ENCODE measurements around the gene KIAA0232.
"Not testable (repeated sequence)": the region's sequence is repeated elsewhere in the genome, so short reads cannot be mapped to it uniquely, and the experiment has no call there.

Gene KIAA0232

DNA sequence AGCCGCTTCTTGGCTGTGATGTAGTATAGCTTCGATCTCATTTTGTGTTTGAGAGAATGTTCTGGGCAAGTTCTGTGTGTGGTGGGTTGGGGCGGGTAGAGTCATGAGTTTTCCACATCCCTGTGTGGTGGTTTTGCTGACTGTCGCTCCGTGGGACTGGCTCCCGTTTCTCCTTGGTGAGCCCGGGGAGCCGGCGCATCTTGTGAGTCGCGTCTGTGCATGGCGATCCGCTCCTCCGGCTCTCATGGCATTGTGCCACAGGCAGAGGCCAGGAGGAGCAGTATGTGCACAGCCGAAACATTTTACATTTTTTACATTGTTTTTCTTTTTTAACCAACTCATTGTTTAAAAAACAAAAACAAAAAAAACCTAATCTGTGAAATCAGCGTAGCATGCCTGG, 99.4 kb downstream of the KIAA0232 start:
- DNase-seq (ENCODE audit: low read depth): no peak

DNA sequence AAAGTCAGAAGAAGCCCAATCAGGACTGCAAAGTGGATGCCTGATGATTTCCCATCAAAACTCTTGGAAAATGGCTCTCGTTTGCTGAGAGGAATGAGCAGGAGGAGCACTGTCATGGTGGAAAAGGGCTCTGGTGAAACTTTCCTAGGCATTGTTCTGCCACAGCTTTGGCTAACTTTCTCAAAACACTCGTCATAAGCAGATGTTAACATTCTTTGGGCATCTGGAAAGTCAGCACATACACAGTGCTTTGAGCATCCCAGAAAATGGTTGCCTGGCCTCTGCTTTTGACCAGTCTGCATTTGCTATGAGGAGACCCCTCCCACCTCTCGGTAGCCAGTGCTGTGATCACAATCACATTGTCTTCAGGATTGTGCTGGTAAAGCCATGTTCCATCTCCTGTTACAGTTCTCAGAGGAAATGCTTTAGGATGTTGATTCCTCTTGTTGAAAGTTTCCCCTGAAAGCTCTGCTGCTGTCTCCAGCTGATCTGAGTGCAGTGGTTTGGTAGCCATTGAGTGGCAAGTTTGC, 101.9 kb downstream of the KIAA0232 start:
- DNase-seq (ENCODE audit: low read depth): no peak

DNA sequence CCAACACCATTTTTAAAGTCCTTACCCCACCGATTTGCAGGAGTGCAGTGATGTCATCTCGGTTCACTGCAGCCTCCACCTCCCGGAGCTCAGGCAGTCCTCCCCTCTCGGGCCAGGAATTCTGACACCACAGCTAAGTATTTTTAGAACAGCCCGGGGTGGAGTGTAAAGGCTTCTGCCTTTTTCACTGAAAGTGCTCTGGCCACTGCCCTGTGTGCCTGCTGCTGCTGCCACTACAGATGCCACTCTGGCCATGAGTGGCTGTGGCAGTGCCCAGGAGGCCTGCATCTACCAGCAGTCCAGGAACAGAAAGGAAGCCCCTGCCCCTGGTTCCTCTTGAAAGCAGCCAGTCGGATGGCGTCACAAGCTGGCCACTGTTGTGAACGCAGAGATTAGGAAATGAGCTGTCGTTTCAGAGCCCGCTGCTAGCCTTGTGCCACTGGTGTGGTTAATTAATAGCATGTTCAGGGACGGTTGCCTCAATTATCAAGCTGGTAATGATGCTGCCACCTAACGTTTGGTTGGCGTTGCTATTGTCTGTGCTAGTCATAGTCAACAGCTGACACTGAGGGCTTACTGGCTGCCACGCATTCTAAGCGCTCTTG, 103.5 kb downstream of the KIAA0232 start:
- no peak for DNase-seq (ENCODE audit: low read depth)

DNA sequence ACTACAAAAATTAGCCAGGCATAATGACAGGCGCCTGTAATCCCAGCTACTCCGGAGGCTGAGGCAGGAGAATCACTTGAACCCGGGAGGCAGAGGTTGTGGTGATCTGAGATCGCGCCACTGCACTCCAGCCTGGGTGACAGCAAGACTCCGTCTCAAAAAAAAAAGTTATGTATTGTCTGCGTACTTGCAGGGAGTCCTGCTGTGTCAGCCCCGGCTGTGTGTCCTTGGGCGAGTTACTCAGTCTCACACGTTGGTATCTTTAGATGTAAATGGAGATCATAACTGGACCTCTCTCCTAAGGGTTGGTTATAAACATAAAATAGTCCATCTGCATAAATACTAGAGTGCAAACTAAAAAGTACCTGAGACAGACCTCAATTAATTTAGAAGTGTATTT, 104.4 kb downstream of the KIAA0232 start:
- no peak for DNase-seq (ENCODE audit: low read depth)

DNA sequence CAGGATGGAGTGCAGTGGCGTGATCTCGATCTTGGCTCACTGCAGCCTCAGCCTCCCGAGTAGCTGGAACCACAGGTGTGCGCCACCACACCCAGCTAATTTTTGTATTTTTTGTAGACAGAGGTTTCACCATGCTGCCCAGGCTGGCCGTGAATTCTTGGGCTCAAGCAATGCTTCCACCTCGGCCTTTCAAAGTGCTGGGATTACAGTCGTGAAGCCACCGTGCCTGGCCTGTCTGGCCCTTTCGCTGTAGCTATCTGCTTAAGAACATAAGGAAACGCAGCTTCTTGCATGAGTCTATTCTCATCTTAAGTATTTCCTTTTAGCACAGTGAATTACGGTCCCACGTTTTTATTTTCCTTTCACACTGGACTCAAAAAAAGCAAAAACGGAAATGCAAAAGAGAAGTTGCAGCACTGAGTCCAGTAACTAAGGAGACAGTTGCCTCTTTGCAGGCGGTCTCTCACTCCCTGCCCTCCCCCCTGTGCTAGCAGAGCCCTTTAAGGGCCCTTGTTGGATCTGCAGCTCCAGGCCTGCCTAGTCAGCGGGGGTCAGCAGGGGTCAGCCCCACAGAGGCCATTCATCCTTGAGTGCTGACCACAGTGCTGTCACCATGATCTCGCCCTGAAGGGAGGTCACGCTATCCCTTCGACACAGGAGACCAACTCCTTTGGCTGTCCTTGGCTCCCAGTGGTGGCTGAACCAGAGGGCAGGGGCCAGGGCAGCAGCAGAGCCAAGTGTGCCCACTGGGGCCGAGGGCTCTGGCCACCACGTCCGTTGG, 105.3 kb downstream of the KIAA0232 start:
- no peak for DNase-seq (ENCODE audit: low read depth)

DNA sequence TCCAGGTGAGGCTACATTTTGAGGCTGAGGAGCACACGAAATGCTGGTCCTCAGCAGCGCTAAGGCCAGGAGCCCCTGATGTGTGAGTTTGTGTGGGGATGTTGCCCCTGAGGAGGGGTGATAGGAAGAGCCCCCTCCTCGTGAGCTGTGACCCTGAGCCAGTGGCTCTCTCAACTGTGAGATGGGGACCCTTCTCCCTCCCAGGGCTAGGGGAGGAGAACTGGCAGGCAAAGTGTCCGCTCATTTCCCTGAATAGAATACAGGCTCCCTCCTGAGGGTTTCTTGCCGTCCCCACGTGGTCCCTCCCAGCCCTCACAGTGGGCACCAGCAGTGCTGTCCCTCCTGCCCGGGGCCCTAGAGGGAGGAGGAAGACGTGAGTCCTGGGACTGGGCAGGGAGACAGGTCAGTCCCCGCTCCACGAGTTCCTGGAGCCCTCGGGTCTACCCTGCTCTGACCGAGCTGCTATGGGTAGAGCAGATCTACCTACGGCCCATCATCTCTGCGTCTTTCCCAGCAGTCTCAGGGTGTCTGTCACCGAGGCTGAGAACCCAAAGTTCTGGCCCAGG, 106.1 kb downstream of the KIAA0232 start:
- no peak for DNase-seq (ENCODE audit: low read depth)

DNA sequence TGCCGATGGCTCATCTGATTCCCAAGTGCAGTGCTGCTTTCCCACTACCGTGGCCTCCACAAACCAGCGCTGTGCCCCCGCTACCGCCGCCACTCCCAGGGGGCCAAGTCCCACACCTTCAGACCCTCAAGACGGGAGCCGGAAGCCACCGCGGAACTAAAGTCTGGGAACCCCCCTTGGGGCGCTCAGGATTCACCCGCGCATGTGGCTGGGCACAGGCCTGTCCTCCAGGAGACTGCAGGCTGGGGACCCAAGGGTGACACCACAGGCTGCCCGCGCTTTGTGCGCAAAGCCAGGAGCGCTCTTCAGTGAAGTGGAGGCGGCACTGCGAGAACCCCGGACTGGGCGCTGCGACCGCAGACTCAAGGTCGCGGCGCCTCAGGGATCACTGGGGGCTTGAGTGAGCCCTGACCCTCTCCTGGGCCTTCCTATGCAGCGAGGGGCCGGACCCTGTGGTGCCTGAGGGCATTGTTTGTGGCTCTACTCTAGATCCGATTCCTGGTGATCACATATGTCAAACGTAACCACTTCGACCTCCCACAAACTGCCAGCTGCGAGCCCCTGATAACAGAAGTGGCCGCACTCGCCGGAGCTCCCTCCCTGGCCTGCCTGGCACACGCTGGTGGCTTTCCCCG, 106.7 kb downstream of the KIAA0232 start:
- DNase-seq (ENCODE audit: low read depth): no peak

DNA sequence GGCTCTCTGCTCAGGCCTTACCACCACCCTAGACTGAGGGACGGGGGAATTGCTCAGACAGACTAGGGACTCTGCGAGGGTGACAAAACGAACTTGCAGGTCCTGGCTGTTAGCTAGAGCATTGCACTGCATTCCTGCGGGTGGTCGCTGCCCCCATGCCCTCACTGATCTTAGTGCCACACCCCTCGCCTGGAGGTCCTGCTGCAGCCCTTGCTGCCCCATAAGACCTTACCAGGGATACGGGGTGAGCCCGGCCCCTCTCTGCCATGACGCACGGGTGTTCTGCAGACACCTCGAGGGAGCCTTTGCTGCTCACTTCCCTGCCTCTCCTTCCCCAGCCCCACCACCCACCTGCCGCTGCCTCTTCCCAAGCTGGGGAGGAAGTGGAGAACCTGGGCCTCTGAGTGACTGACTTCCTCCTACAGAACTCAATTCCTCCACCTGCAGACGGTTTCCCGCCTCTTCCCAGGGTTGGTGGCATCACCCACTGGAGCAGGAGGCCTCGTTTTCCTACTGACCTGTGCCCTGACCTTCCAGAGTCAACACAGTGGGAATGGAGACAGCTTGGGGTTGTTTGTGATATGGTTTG, 107.3 kb downstream of the KIAA0232 start:
- DNase-seq (ENCODE audit: low read depth): no peak

DNA sequence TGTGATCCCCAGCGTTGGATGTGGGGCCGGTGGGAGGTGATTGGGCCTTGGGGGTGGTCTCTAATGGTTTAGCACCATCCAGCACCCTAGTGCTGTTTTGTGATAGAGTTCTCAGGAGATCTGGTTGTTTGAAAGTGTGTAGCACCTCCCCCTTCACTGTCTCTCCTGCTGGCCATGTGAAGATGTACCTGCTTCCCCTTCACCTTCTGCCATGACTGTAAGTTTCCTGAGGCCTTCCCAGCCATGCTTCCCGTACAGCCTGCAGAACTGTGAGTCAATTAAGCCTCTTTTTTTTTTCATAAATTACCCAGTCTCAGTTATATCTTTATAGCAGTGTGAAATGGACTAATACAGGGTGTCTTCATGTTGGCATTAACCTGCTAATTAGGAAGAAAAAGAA, 107.8 kb downstream of the KIAA0232 start:
- DNase-seq (ENCODE audit: low read depth): no peak

DNA sequence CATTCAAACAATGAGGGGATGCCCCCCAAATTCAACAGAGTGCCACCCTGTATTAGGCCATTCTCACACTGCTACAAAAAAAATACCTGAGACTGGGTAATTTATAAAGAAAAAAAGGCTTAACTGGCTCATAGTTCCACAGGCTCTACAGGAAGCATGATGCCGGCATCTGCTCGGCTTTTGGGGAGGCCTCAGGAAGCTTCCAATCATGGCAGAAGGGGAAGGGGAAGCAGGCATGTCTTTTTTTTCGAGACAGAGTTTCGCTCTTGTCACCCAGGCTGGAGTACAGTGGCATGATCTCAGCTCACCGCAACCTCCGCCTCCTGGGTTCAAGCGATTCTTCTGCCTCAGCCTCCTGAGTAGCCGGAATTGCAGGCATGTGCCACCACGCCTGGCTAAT, 108.4 kb downstream of the KIAA0232 start:
- not testable (repeated sequence) for DNase-seq (ENCODE audit: low read depth)

DNA sequence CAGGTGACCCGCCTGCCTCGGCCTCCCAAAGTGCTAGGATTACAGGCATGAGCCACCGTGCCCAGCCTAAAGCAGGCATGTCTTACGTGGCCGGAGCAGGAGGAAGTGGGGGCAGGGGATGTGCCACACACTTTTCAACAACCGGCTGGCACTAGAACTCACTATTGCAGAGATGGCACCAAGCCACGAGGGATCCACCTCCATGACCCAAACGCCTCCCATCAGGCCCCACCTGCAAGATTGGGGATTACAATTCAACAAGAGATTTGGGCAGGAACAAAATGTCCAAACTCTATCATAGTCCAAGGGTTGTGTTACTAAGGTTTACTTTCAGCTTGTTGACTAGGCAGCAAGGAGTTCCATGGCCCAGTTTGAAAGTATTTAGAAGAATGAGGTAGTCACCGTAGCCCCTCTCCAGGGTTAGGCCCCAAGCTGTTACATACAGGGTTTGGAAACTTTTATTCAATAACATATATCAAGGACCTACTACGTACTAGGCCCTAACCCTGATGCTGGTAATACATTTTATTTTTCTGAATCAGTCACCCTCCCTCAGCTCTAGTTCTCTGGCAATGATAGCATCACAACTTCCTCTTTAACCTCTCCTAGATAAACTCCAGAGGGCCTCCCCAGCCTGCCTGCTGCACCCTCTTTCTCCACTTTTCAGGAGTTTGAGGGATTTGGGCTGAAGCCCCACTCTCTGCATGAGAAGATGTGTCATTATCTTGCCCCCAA, 109.1 kb downstream of the KIAA0232 start:
- no peak for DNase-seq (ENCODE audit: low read depth)

DNA sequence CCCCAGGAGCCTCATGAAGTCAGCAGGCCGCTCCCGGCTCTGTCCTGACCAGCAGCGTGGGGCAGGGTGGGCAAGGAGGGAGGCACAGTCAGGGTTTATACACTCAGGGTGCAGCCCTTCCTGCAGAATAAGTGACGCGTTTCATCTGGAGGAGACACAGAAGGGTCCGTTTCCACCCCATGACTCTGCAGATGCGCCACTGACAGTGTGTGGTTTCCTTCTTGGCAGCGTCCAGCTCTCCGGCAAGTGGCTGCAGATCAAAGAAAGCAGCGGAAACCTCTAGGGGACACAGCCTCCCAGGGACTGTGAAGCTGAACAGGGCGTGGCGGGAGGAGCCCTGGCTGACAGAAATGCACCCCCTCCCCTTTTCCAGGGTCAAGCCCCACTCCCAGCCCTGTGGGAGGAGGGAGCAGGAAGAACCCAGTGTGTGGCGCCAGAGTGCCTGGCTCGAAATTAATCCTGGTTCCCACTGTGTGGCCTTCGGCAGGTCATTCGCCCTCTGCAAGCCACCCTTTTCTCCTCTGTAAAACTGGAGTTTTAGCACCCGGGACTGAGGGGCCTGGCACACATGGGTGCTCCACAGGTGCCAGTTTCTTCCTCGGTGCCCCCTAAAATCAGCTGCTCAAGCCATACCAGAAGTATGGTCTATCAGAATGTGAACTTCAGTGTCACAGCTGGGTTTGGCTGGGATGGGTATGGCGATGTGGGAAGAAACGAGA, 109.8 kb downstream of the KIAA0232 start:
- no peak for DNase-seq (ENCODE audit: low read depth)

DNA sequence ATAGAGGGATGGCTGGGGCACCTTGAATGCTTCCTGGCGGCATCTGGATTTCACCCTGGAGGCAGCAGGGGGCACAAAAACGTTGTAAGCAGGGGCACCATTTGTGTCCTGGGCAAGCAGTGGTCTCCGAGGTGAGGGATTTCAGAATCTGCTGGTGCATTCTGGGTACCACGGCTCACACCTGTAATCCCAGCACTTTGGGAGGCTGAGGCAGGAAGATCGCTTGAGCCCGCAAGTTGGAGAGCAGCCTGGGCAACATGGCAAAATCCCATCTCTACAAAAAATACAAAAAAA, 110.3 kb downstream of the KIAA0232 start:
- no peak for DNase-seq (ENCODE audit: low read depth)

DNA sequence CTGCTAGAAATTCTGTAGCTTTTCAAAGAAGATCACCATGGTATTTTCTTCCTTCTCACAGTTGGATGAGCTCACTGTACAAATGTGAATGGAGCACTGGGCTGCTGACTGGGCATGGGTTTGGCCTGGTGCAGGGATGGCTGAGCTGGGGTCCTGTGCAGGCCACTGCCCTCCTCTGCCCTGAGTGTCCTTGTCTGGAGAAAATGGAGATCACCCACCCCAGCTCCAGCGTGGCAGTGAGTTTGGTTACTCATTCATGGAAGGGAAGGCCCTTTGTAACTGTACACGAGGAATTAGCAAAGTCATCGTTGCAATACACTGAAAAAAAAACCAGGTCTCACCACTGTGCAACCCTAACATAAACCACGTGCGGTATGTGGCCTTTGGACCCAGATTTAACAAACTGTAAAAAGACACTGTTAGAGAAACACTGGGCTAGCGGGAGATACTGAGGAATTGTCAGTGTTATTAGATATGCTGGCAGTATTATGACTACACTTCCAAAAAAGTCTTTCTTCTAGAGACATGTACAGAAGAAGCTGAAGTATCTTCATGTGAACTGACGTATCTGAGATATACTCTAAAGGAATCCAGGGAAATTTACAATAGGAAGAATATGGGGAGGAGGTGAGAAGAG, 111.0 kb downstream of the KIAA0232 start:
- DNase-seq (ENCODE audit: low read depth): no peak

DNA sequence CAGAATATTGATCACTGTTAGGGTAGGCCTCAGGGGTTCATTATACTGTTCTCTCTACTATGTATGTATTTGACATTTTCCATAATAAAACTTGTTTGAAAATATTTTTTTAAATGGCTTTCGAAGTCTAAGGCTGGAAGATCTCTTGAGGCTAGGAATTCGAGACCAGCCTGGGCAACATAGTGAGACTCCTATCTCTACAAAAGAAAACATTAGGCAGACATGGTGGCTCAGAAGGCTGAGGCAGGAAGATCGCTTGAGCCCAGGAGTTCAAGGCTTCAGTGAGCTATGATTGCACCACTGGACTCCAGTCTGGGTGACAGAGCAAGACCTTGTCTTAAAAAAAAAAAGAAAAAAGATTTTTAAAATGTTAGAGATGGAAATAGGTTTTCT, 111.6 kb downstream of the KIAA0232 start:
- no peak for DNase-seq (ENCODE audit: low read depth)

DNA sequence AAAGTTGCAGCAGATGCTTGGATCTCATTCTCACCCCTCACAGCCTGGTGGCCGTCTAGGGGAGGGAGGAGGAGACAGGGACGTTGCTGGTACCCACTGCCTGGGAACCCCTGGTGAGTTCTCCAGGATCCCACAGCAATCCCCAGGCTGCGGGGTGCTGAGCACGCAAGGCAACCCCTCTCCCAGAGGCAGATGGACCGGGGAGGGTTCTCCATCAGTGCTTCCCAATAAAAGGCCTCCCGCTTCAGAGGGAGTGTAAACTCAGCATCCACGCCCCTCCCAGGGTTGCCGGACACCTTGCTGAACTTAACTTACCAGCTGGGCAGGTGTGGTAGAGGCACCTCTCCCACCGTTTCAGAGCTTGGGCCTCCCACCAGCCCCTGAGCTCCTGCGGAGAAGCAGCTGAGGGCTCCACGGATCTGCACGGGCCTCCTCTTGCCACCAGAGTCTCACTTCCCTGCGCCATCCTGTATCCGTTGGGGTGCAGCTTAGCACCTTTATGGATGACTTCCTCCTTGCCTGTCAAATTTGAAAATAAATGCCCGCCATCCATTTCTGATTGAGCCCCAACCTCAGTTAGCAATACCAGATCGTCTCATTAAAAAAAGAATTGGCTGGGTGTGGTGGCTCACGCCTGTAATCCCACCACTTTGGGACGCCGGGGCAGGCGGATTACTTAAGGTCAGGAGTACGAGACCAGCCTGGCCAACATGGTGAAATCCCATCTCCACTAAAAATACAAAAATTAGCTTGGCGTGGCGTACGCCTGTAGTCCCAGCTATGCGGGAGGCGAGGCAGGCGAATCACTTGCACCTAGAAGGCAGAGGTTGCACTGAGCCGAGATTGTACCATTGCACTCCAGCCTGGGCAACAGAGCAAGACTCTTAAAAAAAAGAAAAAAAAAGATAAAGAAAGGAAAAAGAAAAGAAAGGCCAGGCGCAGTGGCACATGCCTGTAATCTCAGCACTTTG, 112.3 kb downstream of the KIAA0232 start:
- DNase-seq (ENCODE audit: low read depth): no peak

DNA sequence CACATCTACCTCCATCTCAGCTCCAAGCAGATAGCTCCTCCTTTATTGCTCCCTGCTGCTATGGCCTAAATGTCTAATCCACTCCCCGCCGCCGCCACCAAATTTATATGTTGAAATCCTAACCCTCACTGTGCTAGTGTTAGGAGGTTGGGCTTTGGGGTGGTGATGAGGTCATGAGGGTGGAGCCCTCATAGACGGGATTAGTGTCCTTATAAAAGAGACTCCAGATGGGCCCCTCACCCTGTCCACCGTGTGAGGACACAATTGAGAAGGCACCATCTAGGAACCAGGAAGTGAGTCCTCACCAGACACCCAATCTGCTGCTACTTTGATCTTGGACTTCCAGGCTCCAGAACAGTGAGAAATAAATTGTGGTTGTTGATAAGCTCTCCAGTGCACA, 113.5 kb downstream of the KIAA0232 start:
- DNase-seq (ENCODE audit: low read depth): no peak

DNA sequence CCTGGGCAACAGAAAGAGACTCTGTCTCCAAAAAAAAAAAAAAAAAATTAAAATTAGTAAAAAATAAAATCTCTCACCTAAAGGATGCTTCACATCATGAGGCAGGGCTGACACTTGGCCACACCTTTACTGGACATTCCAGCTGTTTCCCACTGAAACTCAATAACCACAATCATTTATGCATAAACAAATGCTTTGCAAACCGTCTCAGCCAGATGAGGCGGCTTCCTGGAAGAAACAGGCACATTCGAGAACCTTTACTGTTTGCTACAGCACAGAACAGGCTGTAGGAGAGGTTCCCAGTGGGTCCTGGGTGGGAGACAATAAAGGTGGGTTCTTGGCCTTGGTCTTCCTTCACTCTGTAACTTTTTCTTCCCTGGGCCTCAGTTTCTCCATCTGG, 116.2 kb downstream of the KIAA0232 start:
- no peak for DNase-seq (ENCODE audit: low read depth)

DNA sequence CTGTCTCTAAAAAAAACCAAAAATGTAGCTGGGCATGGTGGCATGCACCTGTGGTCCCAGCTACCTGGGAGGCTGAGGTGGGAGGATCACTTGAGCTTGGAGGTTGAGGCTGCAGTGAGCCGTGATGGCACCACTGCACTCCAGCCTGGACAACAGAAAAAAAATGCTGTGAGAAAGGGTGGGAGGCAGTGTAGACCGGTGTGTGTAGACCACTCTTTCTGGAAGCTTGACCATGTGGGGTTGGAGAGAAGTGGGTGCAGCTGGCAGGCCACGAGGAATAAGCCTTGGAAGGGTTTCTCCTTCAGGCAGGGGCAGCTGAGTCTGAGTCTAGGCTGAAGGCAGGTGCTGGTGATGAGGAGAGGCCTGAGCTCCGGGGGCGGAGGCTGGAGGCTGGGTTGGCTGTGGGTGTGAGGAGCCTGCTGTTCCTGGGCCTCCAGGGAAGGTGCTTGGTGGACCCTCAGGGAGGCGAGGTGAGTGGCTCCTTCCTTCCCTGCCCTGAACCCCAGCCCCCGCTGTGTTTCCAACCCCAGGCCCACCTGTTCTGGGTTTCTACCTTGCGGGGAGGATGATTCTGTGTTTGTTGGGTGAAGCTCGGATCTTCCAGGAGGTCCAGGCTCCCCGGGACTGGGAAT, 117.8 kb downstream of the KIAA0232 start:
- DNase-seq (ENCODE audit: low read depth): no peak
